ENCODE measurements around the gene CTTNBP2. TPM values are rescaled to one million over a fixed set of nuclear protein-coding genes. Genes with fewer than 3 reads are reported as not detected.

CTTNBP2 gene
- total RNA-seq, 5 donors from 2014 or later (not counting 1 experiment from before 2014, with no cell fraction given), result 0.06 to 0.61 (median 0.16) TPM; not detected in 2

DNA sequence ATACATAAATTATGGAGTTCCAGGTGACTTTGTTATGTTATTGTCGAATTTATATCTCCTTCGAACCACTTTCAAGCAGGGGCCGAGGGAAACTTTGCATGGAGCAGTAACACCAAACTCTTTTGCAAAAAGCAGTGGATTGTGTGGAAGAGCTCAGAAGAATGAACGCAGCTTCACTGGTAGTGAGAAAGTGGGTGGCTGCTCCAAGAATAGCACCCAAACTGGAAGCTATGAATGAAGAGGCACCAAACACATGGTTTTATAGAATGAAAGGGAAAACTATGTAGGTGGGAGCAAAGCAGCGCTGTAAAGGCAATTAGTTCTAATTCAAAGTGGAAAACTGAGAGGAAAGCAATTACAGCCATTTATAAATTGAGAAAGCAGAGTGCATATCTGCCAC, 67.2 kb downstream of the CTTNBP2 start:
- Mint-ChIP-seq H3K4me3 (no peak overlapping the region), H3K27ac (no peak overlapping the region), H3K36me3 (no peaks in the 10 kb centered on the region), H3K27me3 (no peaks in the 10 kb centered on the region), H3K4me1 (no peaks in the 10 kb centered on the region), H3K9me3 (peaks cover 0 to 3% (median 0%) of the 10 kb centered on the region in 3 donors)
- H3K4me1 ChIP-seq (ENCODE audit: control insufficient read depth in 1 of 2, extremely low read depth in 1 of 2, insufficient read depth in 2 of 2, low read length in 2 of 2), result no peaks in the 10 kb centered on the region
- H3K36me3 ChIP-seq (ENCODE audit: control insufficient read depth in 2 of 2, extremely low read depth in 1 of 2, insufficient read depth in 1 of 2, low read length in 1 of 2), result no peaks in the 10 kb centered on the region
- H3K9me3 ChIP-seq, result no peaks in the 10 kb centered on the region
- ATAC-seq (replicated peaks in 1 of 4) (no peak), DNase-seq (no peak)
- ChIA-PET CTCF (no interaction called here), POLR2A (no interaction called here)
- no peaks in the 10 kb centered on the region for H3K27me3 ChIP-seq (replicated peaks in 1 of 2; ENCODE audit: control insufficient read depth in 2 of 2, extremely low read depth in 1 of 2, insufficient read depth in 2 of 2, low read length in 1 of 2)
- 82% methylated on average over 1 of the region's 5 CpGs for WGBS (ENCODE audit: insufficient coverage)
- H3K4me3 ChIP-seq (ENCODE audit: control insufficient read depth in 1 of 2, extremely low read depth in 1 of 2, low read length in 1 of 2), result no peak overlapping the region
- H3K27ac ChIP-seq (ENCODE audit: low read length), result no peak overlapping the region

- Mint-ChIP-seq H3K4me3 (no peak overlapping the region), H3K27me3 (no peaks in the 10 kb centered on the region), H3K9me3 (peaks cover 0 to 3% (median 0%) of the 10 kb centered on the region in 3 donors), H3K36me3 (no peaks in the 10 kb centered on the region), H3K4me1 (no peaks in the 10 kb centered on the region), H3K27ac (no peak overlapping the region)
- WGBS (ENCODE audit: insufficient coverage), result 81% methylated on average over 2 of the region's 3 CpGs
- DNase-seq, result no peak
- no peaks in the 10 kb centered on the region for H3K36me3 ChIP-seq (ENCODE audit: control insufficient read depth in 2 of 2, extremely low read depth in 1 of 2, insufficient read depth in 1 of 2, low read length in 1 of 2)
- POLR2A ChIA-PET, result no interaction called here
- H3K27me3 ChIP-seq (replicated peaks in 1 of 2; ENCODE audit: control insufficient read depth in 2 of 2, extremely low read depth in 1 of 2, insufficient read depth in 2 of 2, low read length in 1 of 2), result no peaks in the 10 kb centered on the region
- no peaks in the 10 kb centered on the region for H3K4me1 ChIP-seq (ENCODE audit: control insufficient read depth in 1 of 2, extremely low read depth in 1 of 2, insufficient read depth in 2 of 2, low read length in 2 of 2)
- CTCF ChIA-PET, result no interaction called here
- ATAC-seq (replicated peaks in 1 of 4), result no peak
- no peak overlapping the region for H3K27ac ChIP-seq (ENCODE audit: low read length)
- H3K9me3 ChIP-seq, result no peaks in the 10 kb centered on the region
- no peak overlapping the region for H3K4me3 ChIP-seq (ENCODE audit: control insufficient read depth in 1 of 2, extremely low read depth in 1 of 2, low read length in 1 of 2)
Measured at GRCh38 chr7:117805241-117805640, 68.0 kb downstream of the CTTNBP2 start.

GRCh38 chr7:117803476-117803875, 69.8 kb downstream of the CTTNBP2 start:
- POLR2A ChIA-PET, result no interaction called here
- CTCF ChIA-PET, result no interaction called here
- Mint-ChIP-seq H3K27me3 (no peaks in the 10 kb centered on the region), H3K9me3 (peaks cover 0 to 3% (median 0%) of the 10 kb centered on the region in 3 donors), H3K4me3 (no peak overlapping the region), H3K27ac (no peak overlapping the region), H3K36me3 (no peaks in the 10 kb centered on the region), H3K4me1 (no peaks in the 10 kb centered on the region)
- Histone ChIP-seq H3K9me3 (no peaks in the 10 kb centered on the region), H3K27ac (ENCODE audit: low read length) (no peak overlapping the region), H3K4me1 (ENCODE audit: control insufficient read depth in 1 of 2, extremely low read depth in 1 of 2, insufficient read depth in 2 of 2, low read length in 2 of 2) (no peaks in the 10 kb centered on the region), H3K27me3 (replicated peaks in 1 of 2; ENCODE audit: control insufficient read depth in 2 of 2, extremely low read depth in 1 of 2, insufficient read depth in 2 of 2, low read length in 1 of 2) (no peaks in the 10 kb centered on the region), H3K36me3 (ENCODE audit: control insufficient read depth in 2 of 2, extremely low read depth in 1 of 2, insufficient read depth in 1 of 2, low read length in 1 of 2) (no peaks in the 10 kb centered on the region), H3K4me3 (ENCODE audit: control insufficient read depth in 1 of 2, extremely low read depth in 1 of 2, low read length in 1 of 2) (no peak overlapping the region)
- no peak for DNase-seq
- WGBS (ENCODE audit: insufficient coverage), result no CpG with 5 or more reads among the region's 2 CpGs
- ATAC-seq (replicated peaks in 1 of 4), result no peak

DNA sequence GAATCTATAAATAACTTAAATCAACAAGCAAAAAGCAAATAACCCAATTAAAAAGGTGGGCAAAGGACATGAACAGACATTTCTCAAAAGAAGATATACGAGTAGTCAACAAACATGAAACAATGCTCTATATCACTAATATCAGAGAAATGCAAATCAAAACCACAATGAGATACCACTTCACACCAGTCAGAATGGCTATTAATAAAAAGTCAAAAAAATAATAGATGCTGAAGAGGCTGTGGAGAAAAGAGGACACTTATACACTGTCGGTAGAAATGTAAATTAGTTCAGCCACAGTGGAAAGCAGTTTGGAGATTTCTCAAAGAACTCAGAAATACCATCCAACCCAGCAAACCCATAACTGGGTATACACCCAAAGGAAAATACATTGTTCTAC, 70.6 kb downstream of the CTTNBP2 start:
- H3K9me3 ChIP-seq, result no peaks in the 10 kb centered on the region
- H3K36me3 Mint-ChIP-seq, result no peaks in the 10 kb centered on the region
- H3K4me1 ChIP-seq (ENCODE audit: control insufficient read depth in 1 of 2, extremely low read depth in 1 of 2, insufficient read depth in 2 of 2, low read length in 2 of 2), result no peaks in the 10 kb centered on the region
- no peaks in the 10 kb centered on the region for H3K4me1 Mint-ChIP-seq
- POLR2A ChIA-PET, result no interaction called here
- no peak overlapping the region for H3K27ac ChIP-seq (ENCODE audit: low read length)
- no peak overlapping the region for H3K4me3 Mint-ChIP-seq
- no CpG with 5 or more reads among the region's 2 CpGs for WGBS (ENCODE audit: insufficient coverage)
- peaks cover 0 to 3% (median 0%) of the 10 kb centered on the region in 3 donors for H3K9me3 Mint-ChIP-seq
- H3K27me3 Mint-ChIP-seq, result no peaks in the 10 kb centered on the region
- ATAC-seq (replicated peaks in 1 of 4), result no peak
- DNase-seq, result no peak
- H3K4me3 ChIP-seq (ENCODE audit: control insufficient read depth in 1 of 2, extremely low read depth in 1 of 2, low read length in 1 of 2), result no peak overlapping the region
- no peaks in the 10 kb centered on the region for H3K27me3 ChIP-seq (replicated peaks in 1 of 2; ENCODE audit: control insufficient read depth in 2 of 2, extremely low read depth in 1 of 2, insufficient read depth in 2 of 2, low read length in 1 of 2)
- no peak overlapping the region for H3K27ac Mint-ChIP-seq
- no peaks in the 10 kb centered on the region for H3K36me3 ChIP-seq (ENCODE audit: control insufficient read depth in 2 of 2, extremely low read depth in 1 of 2, insufficient read depth in 1 of 2, low read length in 1 of 2)
- CTCF ChIA-PET, result interaction anchor here in 1 of 2 donors (0.7 kb wide), 1 partner anchor 25 kb away, joined by 4 read pairs; no protein-coding TSS in a partner anchor

DNA sequence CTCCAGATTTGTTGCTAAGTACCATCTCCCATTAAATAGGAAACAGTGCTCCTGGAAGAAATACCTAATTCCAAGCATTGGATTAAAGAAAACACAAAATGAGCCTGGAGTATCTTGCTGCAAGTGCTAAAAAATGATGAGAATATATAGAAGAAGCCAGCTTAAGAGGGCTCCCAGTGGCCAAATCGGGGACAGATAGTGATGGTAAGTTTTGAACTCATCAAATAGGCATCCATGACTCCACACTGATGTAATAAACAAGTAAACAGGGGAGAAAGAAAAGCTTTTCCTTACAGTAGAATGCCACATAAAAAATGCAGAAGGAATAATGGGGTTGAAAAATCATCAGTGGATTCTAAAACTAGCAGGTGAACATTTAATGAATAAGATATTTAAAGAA, 72.4 kb downstream of the CTTNBP2 start:
- H3K27ac ChIP-seq (ENCODE audit: low read length), result no peak overlapping the region
- Mint-ChIP-seq H3K4me3 (no peak overlapping the region), H3K36me3 (no peaks in the 10 kb centered on the region), H3K27ac (no peak overlapping the region), H3K4me1 (no peaks in the 10 kb centered on the region), H3K9me3 (peaks cover 0 to 3% (median 1%) of the 10 kb centered on the region in 3 donors), H3K27me3 (peaks cover 3 to 5% of the 10 kb centered on the region in 2 donors)
- ChIA-PET CTCF (no interaction called here), POLR2A (no interaction called here)
- no peak overlapping the region for H3K4me3 ChIP-seq (ENCODE audit: control insufficient read depth in 1 of 2, extremely low read depth in 1 of 2, low read length in 1 of 2)
- no peaks in the 10 kb centered on the region for H3K4me1 ChIP-seq (ENCODE audit: control insufficient read depth in 1 of 2, extremely low read depth in 1 of 2, insufficient read depth in 2 of 2, low read length in 2 of 2)
- ATAC-seq (replicated peaks in 1 of 4) (no peak), DNase-seq (no peak)
- no CpG with 5 or more reads among the region's 1 CpG for WGBS (ENCODE audit: insufficient coverage)
- no peaks in the 10 kb centered on the region for H3K36me3 ChIP-seq (ENCODE audit: control insufficient read depth in 2 of 2, extremely low read depth in 1 of 2, insufficient read depth in 1 of 2, low read length in 1 of 2)
- no peaks in the 10 kb centered on the region for H3K27me3 ChIP-seq (replicated peaks in 1 of 2; ENCODE audit: control insufficient read depth in 2 of 2, extremely low read depth in 1 of 2, insufficient read depth in 2 of 2, low read length in 1 of 2)
- H3K9me3 ChIP-seq, result no peaks in the 10 kb centered on the region

- Histone ChIP-seq H3K4me3 (ENCODE audit: control insufficient read depth in 1 of 2, extremely low read depth in 1 of 2, low read length in 1 of 2) (no peak overlapping the region), H3K36me3 (ENCODE audit: control insufficient read depth in 2 of 2, extremely low read depth in 1 of 2, insufficient read depth in 1 of 2, low read length in 1 of 2) (no peaks in the 10 kb centered on the region), H3K27me3 (replicated peaks in 1 of 2; ENCODE audit: control insufficient read depth in 2 of 2, extremely low read depth in 1 of 2, insufficient read depth in 2 of 2, low read length in 1 of 2) (no peaks in the 10 kb centered on the region), H3K27ac (ENCODE audit: low read length) (no peak overlapping the region), H3K4me1 (ENCODE audit: control insufficient read depth in 1 of 2, extremely low read depth in 1 of 2, insufficient read depth in 2 of 2, low read length in 2 of 2) (no peaks in the 10 kb centered on the region), H3K9me3 (no peaks in the 10 kb centered on the region)
- Mint-ChIP-seq H3K9me3 (peaks cover 0 to 4% (median 0%) of the 10 kb centered on the region in 3 donors), H3K36me3 (no peaks in the 10 kb centered on the region), H3K27ac (no peak overlapping the region), H3K4me1 (no peaks in the 10 kb centered on the region), H3K27me3 (peaks cover 5 to 6% of the 10 kb centered on the region in 2 donors), H3K4me3 (no peak overlapping the region)
- ATAC-seq (replicated peaks in 1 of 4) (no peak), DNase-seq (no peak)
- ChIA-PET CTCF (no interaction called here), POLR2A (interaction anchor here in 1 of 2 donors (0.5 kb wide), 1 partner anchor 62 kb away, joined by 3 read pairs; no protein-coding TSS in a partner anchor)
- no CpG with 5 or more reads among the region's 3 CpGs for WGBS (ENCODE audit: insufficient coverage)
Measured at GRCh38 chr7:117800406-117800805, 72.8 kb downstream of the CTTNBP2 start.

GRCh38 chr7:117796889-117797288, 76.4 kb downstream of the CTTNBP2 start:
- Mint-ChIP-seq H3K27ac (no peak overlapping the region), H3K9me3 (peaks cover 0 to 4% (median 0%) of the 10 kb centered on the region in 3 donors), H3K36me3 (no peaks in the 10 kb centered on the region), H3K4me1 (peaks cover 0 to 5% (median 0%) of the 10 kb centered on the region in 3 donors), H3K4me3 (no peak overlapping the region), H3K27me3 (peaks cover 8% of the 10 kb centered on the region in 2 donors)
- ATAC-seq (replicated peaks in 1 of 4), result no peak
- Histone ChIP-seq H3K36me3 (ENCODE audit: control insufficient read depth in 2 of 2, extremely low read depth in 1 of 2, insufficient read depth in 1 of 2, low read length in 1 of 2) (no peaks in the 10 kb centered on the region), H3K27ac (ENCODE audit: low read length) (no peak overlapping the region), H3K27me3 (replicated peaks in 1 of 2; ENCODE audit: control insufficient read depth in 2 of 2, extremely low read depth in 1 of 2, insufficient read depth in 2 of 2, low read length in 1 of 2) (no peaks in the 10 kb centered on the region), H3K9me3 (no peaks in the 10 kb centered on the region), H3K4me3 (ENCODE audit: control insufficient read depth in 1 of 2, extremely low read depth in 1 of 2, low read length in 1 of 2) (no peak overlapping the region), H3K4me1 (ENCODE audit: control insufficient read depth in 1 of 2, extremely low read depth in 1 of 2, insufficient read depth in 2 of 2, low read length in 2 of 2) (no peaks in the 10 kb centered on the region)
- DNase-seq, result no peak
- POLR2A ChIA-PET, result no interaction called here
- CTCF ChIA-PET, result no interaction called here
- WGBS (ENCODE audit: insufficient coverage), result 60% methylated on average over 1 of the region's 1 CpG

All from T-cell (primary cell).